Activated B cell treated with CpG ODN at 0.5 μM for 24 hours (primary cell): Measurements from ENCODE around the gene TUBA4B. TPM values are rescaled to one million over a fixed set of nuclear protein-coding genes. Genes with fewer than 3 reads are reported as not detected.

ENCODE experiments used
- ATAC-seq: fragments of 200-7000 bp; cut with Tn5 transposase; one replicate; pipeline ENCODE4 v1.10.0; 2021; ENCODE audit warnings: low read depth, mild to moderate bottlenecking, moderate library complexity
- CTCF ChIA-PET: fragments of 350-600 bp; sonication (Branson Sonifier 250); formaldehyde crosslinking; loops from one replicate; lab custom pipeline; 2021; ENCODE audit warnings: antibody characterized with exemption; lab: Charles Lee
- POLR2A ChIA-PET: fragments of 350-600 bp; sonication (Branson Sonifier 250); formaldehyde crosslinking; loops from one replicate; lab custom pipeline; 2021; ENCODE audit warnings: antibody characterized with exemption; lab: Charles Lee
- DNase-seq: peaks from one replicate; pipeline ENCODE4 v3.0.0; 2022
- H3K27ac Mint-ChIP-seq: one replicate; pipeline ENCODE4 v1.8.0; 2020; ENCODE audit warnings: mixed read lengths
- H3K27me3 Mint-ChIP-seq: one replicate; pipeline ENCODE4 v1.8.0; 2021; ENCODE audit warnings: mixed read lengths
- H3K36me3 Mint-ChIP-seq: one replicate; pipeline ENCODE4 v1.8.0; 2021; ENCODE audit warnings: low read depth, mixed read lengths
- H3K4me1 Mint-ChIP-seq: one replicate; pipeline ENCODE4 v1.8.0; 2021; ENCODE audit warnings: mixed read lengths
- H3K4me3 Mint-ChIP-seq: one replicate; pipeline ENCODE4 v1.8.0; 2020; ENCODE audit warnings: mild to moderate bottlenecking, mixed read lengths
- H3K9me3 Mint-ChIP-seq: one replicate; pipeline ENCODE4 v1.8.0; 2020; ENCODE audit warnings: mixed read lengths
- intact Hi-C: fragments of 100-400 bp; cut with micrococcal nuclease; formaldehyde crosslinking; loops from one replicate; pipeline ENCODE4 v1.15.1; 2024
- total RNA-seq: library from RNA; stranded (reverse); gene quantifications from 2 replicates; pipeline ENCODE4 v1.2.3, GENCODE V29; 2022
- TF ChIP-seq, protein P1 (sequence below): fragments of 200-600 bp; IDR thresholded peaks from one replicate; pipeline ENCODE4 v1.8.0; 2022; ENCODE audit warnings: antibody characterized with exemption, mild to moderate bottlenecking

Gene TUBA4B
- total RNA-seq, 1 donor from 2014 or later = not detected

DNA sequence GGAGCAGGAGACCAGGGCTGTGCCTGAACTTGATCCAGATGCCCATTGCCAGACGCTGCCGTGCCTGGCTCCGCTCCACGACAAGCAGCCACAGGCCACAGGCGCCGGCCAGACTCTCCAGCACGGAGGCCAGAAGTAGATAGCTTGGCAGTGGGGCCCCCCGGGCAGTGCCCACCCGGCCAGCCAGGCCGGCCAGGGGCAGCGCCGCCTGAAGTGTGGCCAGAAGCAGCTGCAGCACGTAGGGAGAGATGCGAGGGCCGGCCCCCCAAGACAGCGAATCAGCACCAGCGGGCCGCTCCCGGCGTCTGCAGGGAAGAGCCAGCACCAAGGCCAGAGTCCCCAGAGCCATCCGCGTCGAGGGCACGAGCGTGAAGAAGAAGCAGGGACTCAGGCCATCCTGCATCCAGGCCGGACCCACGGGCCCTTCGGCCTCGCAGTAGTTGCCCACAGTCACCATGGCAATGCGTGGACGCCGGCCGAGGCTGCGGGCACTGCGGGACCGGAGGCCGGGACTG is 34.8 kb upstream of the TUBA4B start:
- TF ChIP-seq, protein P1, sequence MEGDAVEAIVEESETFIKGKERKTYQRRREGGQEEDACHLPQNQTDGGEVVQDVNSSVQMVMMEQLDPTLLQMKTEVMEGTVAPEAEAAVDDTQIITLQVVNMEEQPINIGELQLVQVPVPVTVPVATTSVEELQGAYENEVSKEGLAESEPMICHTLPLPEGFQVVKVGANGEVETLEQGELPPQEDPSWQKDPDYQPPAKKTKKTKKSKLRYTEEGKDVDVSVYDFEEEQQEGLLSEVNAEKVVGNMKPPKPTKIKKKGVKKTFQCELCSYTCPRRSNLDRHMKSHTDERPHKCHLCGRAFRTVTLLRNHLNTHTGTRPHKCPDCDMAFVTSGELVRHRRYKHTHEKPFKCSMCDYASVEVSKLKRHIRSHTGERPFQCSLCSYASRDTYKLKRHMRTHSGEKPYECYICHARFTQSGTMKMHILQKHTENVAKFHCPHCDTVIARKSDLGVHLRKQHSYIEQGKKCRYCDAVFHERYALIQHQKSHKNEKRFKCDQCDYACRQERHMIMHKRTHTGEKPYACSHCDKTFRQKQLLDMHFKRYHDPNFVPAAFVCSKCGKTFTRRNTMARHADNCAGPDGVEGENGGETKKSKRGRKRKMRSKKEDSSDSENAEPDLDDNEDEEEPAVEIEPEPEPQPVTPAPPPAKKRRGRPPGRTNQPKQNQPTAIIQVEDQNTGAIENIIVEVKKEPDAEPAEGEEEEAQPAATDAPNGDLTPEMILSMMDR = no peak
- Mint-ChIP-seq H3K4me3 (peak overlapping the region; percentile 81), H3K27me3 (no peaks in the 10 kb centered on the region), H3K4me1 (peaks cover 19% of the 10 kb centered on the region), H3K9me3 (no peaks in the 10 kb centered on the region), H3K36me3 (peaks cover 46% of the 10 kb centered on the region), H3K27ac (peak overlapping the region; percentile 38)
- intact Hi-C loops = loop anchor here (1.0 to 2.0 kb wide), 4 partner anchors 11 to 77 kb away; partner anchors contain the start of genes ANKZF1, ATG9A, NHEJ1 and RETREG2
- ATAC-seq (peak; percentile 22), DNase-seq (no peak)
- ChIA-PET CTCF (interaction anchor here (0.7 to 4.3 kb wide), 9 partner anchors 10 to 83 kb away, joined by 3 to 25 read pairs (median 3); partner anchors contain the start of gene CNPPD1), POLR2A (interaction anchor here (0.6 to 5.9 kb wide), 21 partner anchors 9 to 558 kb away, joined by 3 to 61 read pairs (median 5); partner anchors contain the start of genes ANKZF1, ATG9A, CNPPD1 and DNAJB2)

DNA sequence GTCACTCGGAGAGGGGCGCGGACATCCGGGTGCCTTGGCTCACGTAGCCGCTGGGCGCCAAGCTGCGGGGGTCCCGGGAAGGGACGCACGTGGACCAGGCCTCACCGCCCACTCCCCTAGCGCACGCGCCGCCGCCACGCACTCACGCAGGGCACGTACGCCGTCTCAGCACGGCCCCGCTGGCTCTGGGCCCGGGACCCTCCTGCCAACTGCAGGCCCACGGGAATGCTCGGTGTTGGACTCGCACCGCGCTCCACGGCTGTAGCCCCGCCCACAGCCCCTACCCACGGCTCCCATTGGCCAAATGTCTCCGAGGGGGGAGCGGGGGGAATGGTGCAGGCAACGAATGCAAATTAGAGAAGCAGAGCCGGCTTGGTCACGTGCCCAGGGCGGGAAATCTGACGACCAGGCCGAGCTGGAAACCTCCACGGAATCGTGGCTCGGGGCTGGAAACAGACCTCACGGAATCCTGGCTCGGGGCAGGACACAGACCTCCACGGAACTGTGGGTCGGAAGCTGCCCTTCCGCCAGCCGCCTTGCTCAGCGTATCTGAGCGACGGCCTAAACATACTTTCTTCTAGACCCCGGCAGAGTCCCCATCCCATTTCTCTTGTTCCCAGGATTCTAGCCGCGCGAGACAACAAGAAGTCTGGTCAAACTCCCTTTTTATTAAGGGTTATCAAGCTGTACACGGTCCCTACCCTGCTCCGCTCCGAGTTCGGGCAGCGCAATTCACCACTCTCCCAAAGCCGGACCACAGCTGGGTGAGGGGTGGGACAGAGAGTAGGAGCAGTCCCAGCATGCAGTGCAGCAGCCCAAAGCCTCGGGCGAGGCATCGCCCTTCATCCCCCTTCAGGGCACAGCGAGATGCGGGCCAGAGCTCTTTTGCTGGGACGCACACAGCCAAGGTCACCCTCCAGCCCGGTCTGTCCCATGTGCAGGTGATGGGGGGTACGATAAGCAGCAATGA is 34.0 kb upstream of the TUBA4B start, which contains the start of gene ABCB6:
Gene ABCB6, minus strand, starts transcription at position 227 of the 970 bp plus-strand sequence. CDS start 285 bp downstream, outside the sequence.
- peak within 1 kb of the TSS; percentile 74 for H3K27ac Mint-ChIP-seq
- H3K36me3 Mint-ChIP-seq = peaks cover 49% of the 10 kb centered on the region
- ATAC-seq = peak; percentile 95
- TF ChIP-seq, protein P1 = no peak
- peaks cover 19% of the 10 kb centered on the region for H3K4me1 Mint-ChIP-seq
- H3K4me3 Mint-ChIP-seq = peak within 1 kb of the TSS; percentile 81
- ChIA-PET POLR2A (interaction anchor here (0.7 to 5.9 kb wide), 16 partner anchors 9 to 322 kb away, joined by 3 to 61 read pairs (median 8); partner anchors contain the start of genes ANKZF1, ATG9A, CNPPD1 and DNAJB2), CTCF (interaction anchor here (0.9 to 4.3 kb wide), 6 partner anchors 36 to 76 kb away, joined by 3 to 25 read pairs (median 3); partner anchors contain the start of gene CNPPD1)
- no peaks in the 10 kb centered on the region for H3K27me3 Mint-ChIP-seq
- peak; percentile 82 for DNase-seq
- intact Hi-C loops = loop anchor here (1.0 to 2.0 kb wide), 8 partner anchors 10 to 76 kb away; partner anchors contain the start of genes ANKZF1, ATG9A, DNAJB2 and GLB1L
- H3K9me3 Mint-ChIP-seq = no peaks in the 10 kb centered on the region

DNA sequence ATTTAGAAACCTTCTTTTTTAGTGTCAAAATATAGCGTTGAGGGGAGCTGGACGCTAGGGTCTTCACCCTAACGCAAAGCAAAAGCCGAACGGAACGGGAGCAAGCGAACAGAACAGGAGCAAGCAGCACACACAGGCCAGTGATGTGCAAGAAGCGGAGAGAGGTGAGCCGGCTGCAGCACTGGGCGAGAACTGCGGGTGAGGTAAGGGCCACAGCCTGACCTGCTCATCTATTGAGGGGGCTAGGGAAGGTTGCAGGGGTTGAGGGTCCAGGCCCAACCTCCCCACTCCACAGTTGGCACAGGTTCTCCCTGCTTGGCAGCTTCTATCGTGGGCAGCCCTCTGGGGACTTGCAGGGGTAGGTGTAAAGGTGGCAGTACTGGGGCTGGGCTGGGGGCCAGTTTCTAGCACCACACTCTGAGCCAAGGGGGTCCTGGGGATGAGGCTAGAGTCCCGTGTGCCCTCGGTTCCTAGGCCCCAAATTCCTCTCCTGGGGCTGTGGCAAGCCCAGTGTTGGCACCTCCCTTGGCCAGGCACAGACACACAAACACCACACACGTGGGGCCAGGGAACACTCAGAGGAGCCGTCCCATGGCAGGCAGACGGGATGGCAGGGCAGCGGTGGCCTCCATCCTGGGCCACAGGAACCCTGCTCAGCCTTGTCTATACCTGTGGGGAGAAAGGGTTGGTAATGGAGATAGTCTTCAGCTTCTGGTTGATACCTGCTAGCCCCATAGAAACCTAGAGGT is 33.1 kb upstream of the TUBA4B start:
- TF ChIP-seq, protein P1 = no peak
- POLR2A ChIA-PET = interaction anchor here (1.5 to 5.9 kb wide), 8 partner anchors 10 to 75 kb away, joined by 5 to 61 read pairs (median 30); partner anchors contain the start of genes ANKZF1, ATG9A, CNPPD1 and DNAJB2
- H3K27ac Mint-ChIP-seq = no peak overlapping the region
- no peak overlapping the region for H3K4me3 Mint-ChIP-seq
- H3K36me3 Mint-ChIP-seq = peaks cover 49% of the 10 kb centered on the region
- H3K27me3 Mint-ChIP-seq = no peaks in the 10 kb centered on the region
- H3K4me1 Mint-ChIP-seq = peaks cover 19% of the 10 kb centered on the region
- ATAC-seq = no peak
- no peak for DNase-seq
- CTCF ChIA-PET = interaction anchor here (1.2 to 4.3 kb wide), 2 partner anchors 57 to 75 kb away, joined by 3 to 25 read pairs; no protein-coding TSS in a partner anchor
- intact Hi-C loops = loop anchor here (1.0 to 2.0 kb wide), 6 partner anchors 14 to 75 kb away; partner anchors contain the start of genes DNAJB2, GLB1L, NHEJ1 and STK16
- H3K9me3 Mint-ChIP-seq = no peaks in the 10 kb centered on the region

DNA sequence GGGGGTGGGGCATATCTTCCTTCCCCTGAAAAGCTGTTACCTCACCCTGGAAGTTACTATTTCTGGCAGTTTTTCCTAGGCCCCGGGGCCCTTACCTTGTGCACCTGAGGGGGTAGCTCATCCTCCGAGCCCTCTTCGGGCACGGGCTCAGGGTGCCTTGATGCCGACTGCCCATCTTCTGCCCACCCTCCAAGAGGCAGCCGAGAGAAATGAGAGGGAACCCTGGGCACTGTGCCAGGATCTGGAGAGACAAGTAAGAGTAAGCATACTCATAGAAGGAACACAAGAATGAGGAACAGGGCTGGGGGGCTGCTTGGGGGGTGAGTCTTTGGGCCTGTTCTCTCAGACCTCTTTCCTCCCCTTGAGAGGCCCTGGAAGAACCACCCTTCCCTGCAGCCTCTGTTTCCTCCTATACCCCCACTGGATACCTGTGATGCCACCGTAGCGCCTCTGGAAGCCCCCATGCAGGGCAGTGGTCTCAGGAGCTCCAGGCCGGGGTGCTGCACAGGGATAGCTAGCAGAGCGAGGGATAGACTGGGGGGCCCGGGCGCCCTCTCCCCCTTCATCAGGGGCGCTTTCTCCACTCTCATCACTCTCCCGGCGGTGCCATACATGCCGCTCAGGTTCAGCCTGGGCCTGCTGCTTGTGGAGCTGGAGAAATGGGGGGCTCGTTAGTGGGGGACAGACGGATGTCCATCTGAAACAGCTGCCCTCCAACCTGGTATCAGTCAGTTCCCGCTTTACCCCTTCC is 32.2 kb upstream of the TUBA4B start:
- POLR2A ChIA-PET = interaction anchor here (1.0 to 5.9 kb wide), 4 partner anchors 9 to 75 kb away, joined by 3 to 52 read pairs (median 37); partner anchors contain the start of genes ANKZF1, ATG9A, CNPPD1 and ZFAND2B

More for the DNA sequence above, 32.2 kb upstream of the TUBA4B start:
- Mint-ChIP-seq H3K27me3 (no peaks in the 10 kb centered on the region), H3K4me3 (no peak overlapping the region), H3K36me3 (peaks cover 58% of the 10 kb centered on the region), H3K9me3 (no peaks in the 10 kb centered on the region), H3K4me1 (peaks cover 19% of the 10 kb centered on the region), H3K27ac (no peak overlapping the region)
- intact Hi-C loops = no loop called here
- DNase-seq = no peak
- TF ChIP-seq, protein P1 = no peak
- CTCF ChIA-PET = interaction anchor here (4.3 kb wide), 1 partner anchor 74 kb away, joined by 25 read pairs; no protein-coding TSS in a partner anchor
- no peak for ATAC-seq
